GM12892 (cell line): Measurements from ENCODE around the gene CDC37. TPM values are rescaled to one million over a fixed set of nuclear protein-coding genes. Genes with fewer than 3 reads are reported as not detected.

ENCODE experiments used
- DNase-seq: peaks from one replicate; pipeline ENCODE4 v3.0.0; 2011; ENCODE audit not compliant: insufficient read length
- FAIRE-seq: peaks from 2 replicates; lab custom pipeline; 2011; peaks lifted over from hg19 to GRCh38; lab: Jason Lieb, UNC
- POLR2A ChIP-seq: IDR thresholded peaks from 2 replicates; pipeline ENCODE4 v1.6.1; 2011; ENCODE audit warnings: low read depth, low read length, control low read depth
- POLR2AphosphoS5 ChIP-seq: IDR thresholded peaks from 2 replicates; pipeline ENCODE4 v1.6.1; 2011; ENCODE audit warnings: low read depth, low read length, control low read depth
- TAF1 ChIP-seq: IDR thresholded peaks from 2 replicates; pipeline ENCODE4 v1.6.1; 2011; ENCODE audit warnings: low read depth, mild to moderate bottlenecking, control low read depth, low read length, borderline replicate concordance
- polyA plus RNA-seq: library from polyadenylated mRNA; unstranded; fragments of >200 nt; gene quantifications from one replicate; pipeline ENCODE4 v1.2.1, GENCODE V29; 2012; ENCODE audit warnings: missing spikeins, inconsistent platforms; ENCODE audit not compliant: missing spikeins

CDC37 gene
- 114 TPM for polyA plus RNA-seq

- peak; percentile 98 for TF ChIP-seq POLR2A
- TF ChIP-seq TAF1: peak; percentile 82; the same call in 1 of the 2 replicates
- peak; percentile 95 for TF ChIP-seq POLR2AphosphoS5
- FAIRE-seq (peak; percentile 99), DNase-seq (peak; percentile 99)
Observed at GRCh38 chr19:10403137-10404021, at the start of gene CDC37. CDC37 (minus strand) TSS chr19:10403542; CDS start chr19:10403479, 63 bp downstream.

GRCh38 chr19:10450853-10451609, 47.7 kb upstream of the CDC37 start:
- FAIRE-seq (no peak), DNase-seq (no peak)
- TF ChIP-seq POLR2A: no peak
- TF ChIP-seq POLR2AphosphoS5: no peak
- TF ChIP-seq TAF1: no peak

DNA sequence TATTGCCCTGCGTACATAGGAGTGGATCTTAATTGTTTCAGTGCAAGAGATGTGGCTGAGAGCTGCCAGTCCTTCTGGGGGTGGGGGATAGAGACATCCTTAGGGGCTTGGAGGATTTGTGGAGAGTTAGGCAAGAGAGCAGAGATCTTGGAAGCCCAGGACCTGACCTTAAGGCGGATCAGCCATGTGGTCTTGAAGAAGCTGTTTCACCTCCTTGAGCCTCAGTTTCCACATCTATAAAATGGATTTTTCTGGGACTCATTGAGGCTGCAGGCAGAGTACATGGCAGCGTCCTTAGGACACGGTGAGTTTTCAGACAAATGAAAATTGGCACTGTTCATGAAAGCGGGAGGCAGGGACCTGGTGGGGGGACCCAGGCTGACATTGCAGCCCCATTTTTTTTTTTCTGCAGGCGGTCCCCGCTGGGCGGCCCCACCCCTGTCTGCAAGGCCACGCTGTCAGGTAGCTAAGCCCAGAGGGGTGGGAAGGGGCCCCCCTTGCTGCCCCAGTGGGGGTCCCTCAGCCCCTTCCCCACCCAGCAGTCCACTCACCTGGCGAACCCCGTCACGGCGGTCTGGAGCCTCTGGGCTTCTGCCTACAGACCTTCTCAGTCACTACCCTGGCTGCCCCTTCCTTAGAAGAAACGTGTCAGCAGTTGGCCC, 47.0 kb upstream of the CDC37 start:
- FAIRE-seq (no peak), DNase-seq (no peak)
- TF ChIP-seq TAF1: no peak
- no peak for TF ChIP-seq POLR2A
- TF ChIP-seq POLR2AphosphoS5: no peak

- no peak for FAIRE-seq
- TF ChIP-seq TAF1: no peak
- TF ChIP-seq POLR2AphosphoS5: no peak
- no peak for TF ChIP-seq POLR2A
- no peak for DNase-seq
Observed at GRCh38 chr19:10449037-10449436, 45.7 kb upstream of the CDC37 start.

- TF ChIP-seq POLR2A: no peak
- TF ChIP-seq TAF1: no peak
- DNase-seq: no peak
- FAIRE-seq: no peak
Observed at GRCh38 chr19:10442698-10443097, 39.4 kb upstream of the CDC37 start.

DNA sequence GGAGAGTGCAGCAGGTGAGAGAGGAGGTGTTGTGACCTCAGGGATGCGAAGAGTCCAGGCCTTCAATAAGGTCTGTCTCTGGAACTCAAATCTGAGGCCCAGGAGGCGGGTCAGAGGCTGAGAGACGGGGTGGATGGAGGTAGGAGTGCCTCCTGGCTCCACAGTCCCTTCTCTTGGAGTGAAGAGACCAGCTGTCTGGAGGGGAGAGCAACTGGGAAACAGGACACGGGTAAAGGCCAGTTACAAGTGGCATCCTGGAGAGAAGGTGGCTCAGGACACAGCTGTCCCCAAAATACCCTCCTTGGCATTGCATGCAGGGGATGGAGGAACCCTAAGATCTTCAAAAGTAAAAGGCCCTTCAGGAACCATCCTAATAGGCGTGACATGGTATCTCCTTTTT, 36.2 kb upstream of the CDC37 start:
- FAIRE-seq (no peak), DNase-seq (no peak)
- TF ChIP-seq TAF1 (no peak), POLR2A (no peak), POLR2AphosphoS5 (no peak)

GRCh38 chr19:10433131-10433536, 29.8 kb upstream of the CDC37 start:
- DNase-seq: no peak
- no peak for FAIRE-seq
- no peak for TF ChIP-seq TAF1
- TF ChIP-seq POLR2AphosphoS5: no peak
- no peak for TF ChIP-seq POLR2A

DNA sequence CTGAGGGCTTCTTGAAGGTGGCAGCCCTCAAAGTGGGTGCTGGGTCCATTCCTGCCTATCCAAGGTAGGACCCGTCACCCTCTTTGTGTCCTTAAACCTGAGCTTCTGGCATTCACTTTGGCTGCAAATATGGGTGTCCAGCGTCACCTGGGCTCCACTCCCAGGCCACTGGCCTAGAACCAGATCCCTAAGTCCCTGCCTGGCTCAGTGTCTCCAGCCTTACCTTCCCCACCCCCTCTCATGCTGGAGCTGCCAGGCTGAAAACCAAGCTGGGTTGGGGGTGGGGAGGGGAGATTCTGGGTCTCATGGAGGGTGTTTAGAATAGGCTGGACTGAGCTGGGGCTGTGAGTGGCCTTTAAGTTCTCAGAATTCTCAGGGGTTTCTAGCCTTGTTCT, 29.4 kb upstream of the CDC37 start:
- DNase-seq (no peak), FAIRE-seq (peak; percentile 42)
- no peak for TF ChIP-seq POLR2AphosphoS5
- no peak for TF ChIP-seq POLR2A
- TF ChIP-seq TAF1: no peak

DNA sequence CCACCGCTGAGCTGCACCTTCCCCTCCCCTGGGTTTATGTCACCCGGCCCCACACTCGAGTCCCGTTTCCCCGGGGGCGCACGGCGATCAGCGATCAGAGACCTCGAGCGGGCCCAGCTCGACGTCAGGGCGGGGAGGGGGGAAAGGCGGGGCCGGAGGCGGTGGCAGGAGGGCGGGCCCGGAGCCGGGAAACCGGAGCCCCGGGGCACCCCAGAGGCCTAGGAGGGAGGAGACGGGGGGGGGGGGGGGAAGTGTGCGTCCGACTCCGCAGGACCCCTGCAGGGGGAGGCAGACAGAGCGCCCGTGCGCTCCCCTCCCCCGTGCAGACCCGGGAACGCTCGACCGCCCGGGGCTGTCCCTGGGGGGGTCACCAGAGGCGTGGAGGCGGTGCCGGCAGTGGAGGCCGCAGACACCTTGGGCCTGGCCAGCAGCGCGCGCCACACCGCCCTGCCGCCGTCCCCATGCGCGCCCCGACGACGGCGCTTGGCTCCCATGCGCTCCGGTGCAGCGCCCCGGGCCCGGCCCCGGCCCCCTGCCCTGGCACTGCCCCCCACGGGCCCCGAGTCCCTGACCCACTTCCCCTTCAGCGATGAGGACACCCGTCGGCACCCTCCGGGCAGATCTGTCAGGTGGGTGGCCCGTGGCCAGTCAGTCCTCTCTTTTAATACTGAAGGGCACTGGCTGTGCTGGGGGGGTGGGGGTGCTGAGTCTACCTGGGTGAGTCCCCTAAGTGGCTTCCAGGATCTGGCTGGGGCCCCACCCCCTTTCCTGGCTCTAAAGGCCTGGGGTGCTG, 28.8 kb upstream of the CDC37 start:
- DNase-seq (no peak), FAIRE-seq (no peak)
- TF ChIP-seq POLR2A (no peak), TAF1 (no peak), POLR2AphosphoS5 (no peak)

DNA sequence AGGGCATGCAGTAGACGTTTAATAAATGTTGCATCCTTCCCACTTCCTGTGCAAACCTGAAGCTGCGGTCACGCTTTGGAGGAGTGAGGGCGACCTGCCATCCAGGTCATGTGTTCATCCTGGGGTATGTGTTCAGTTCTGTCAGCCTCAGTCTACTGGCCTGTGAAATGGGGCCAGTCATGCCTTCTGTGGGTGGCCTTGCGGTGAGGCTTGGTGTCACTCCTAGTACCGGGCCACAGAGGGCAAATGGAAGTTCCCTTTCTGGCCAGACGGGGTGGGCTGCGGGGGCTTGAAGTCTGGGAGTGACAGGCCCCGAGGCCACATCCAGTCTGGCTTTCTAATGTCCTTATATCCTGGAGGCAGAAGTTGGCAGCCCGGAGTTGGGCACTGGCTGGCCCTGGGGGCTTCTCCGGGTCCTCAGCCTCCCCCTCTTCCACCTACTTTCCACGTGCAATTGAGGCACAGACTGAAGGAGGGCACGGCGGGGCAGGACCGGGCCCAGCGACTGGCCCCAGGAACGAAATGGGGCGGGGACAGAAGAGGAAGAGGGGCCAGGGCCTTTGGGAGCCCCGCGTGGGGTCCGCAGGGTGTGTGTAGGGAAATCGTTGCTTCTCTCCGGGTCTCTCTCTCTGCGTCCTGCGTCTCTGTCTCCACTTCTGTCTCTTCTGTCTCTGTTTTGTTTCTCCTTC, 28.1 kb upstream of the CDC37 start:
- TF ChIP-seq POLR2AphosphoS5 (no peak), TAF1 (no peak), POLR2A (no peak)
- FAIRE-seq (peak; percentile 83), DNase-seq (no peak)
